ENCODE measurements around the gene SPTB. TPM values are rescaled to one million over a fixed set of nuclear protein-coding genes. Genes with fewer than 3 reads are reported as not detected.

SPTB gene
- total RNA-seq, 1 experiment from 2014 or later = 2.3 TPM

GRCh38 chr14:64841121-64841651 is 38.5 kb downstream of the SPTB start:
- no peak overlapping the region for H3K4me3 ChIP-seq (ENCODE audit: low read length)
- H3K9me2 ChIP-seq (replicated peaks; ENCODE audit: low read length) = no peaks in the 10 kb centered on the region
- BruUV-seq (replicated peaks) = no TSS peak
- intact Hi-C loops (cut with micrococcal nuclease) = loop anchor here (1.0 kb wide), 1 partner anchor 35 kb away; no protein-coding TSS in a partner anchor
- H3K4me2 ChIP-seq (ENCODE audit: low read length) = no peak overlapping the region
- H3K79me2 ChIP-seq (ENCODE audit: low read length) = no peaks in the 10 kb centered on the region
- H3K27ac ChIP-seq (ENCODE audit: low read length) = no peak overlapping the region
- no peaks in the 10 kb centered on the region for H3K9me3 ChIP-seq (ENCODE audit: low read length)
- H2AFZ ChIP-seq (ENCODE audit: low read length) = no peak overlapping the region
- no peaks in the 10 kb centered on the region for H4K20me1 ChIP-seq (ENCODE audit: low read length)
- ChIA-PET CTCF (interaction anchor here (0.6 to 1.4 kb wide), 12 partner anchors 12 to 484 kb away, joined by 3 to 11 read pairs (median 3); no protein-coding TSS in a partner anchor), POLR2A (ENCODE audit: unreplicated experiment) (no interaction called here)
- H3K36me3 ChIP-seq (ENCODE audit: low read depth, low read length) = no peaks in the 10 kb centered on the region
- H3K27me3 ChIP-seq (ENCODE audit: low read length) = peaks cover 31% of the 10 kb centered on the region
- peak; percentile 88 for DNase-seq
- peak; percentile 95 for ATAC-seq
- no peak overlapping the region for H3K9ac ChIP-seq (ENCODE audit: low read length)
- TF ChIP-seq EZH2phosphoT487 (IDR thresholded peaks at IDR 0.05; ENCODE audit: borderline replicate concordance, low read length) = no peak
- TF ChIP-seq EZH2 (IDR thresholded peaks at IDR 0.05; ENCODE audit: low read length, unreplicated experiment) = no peak
- TF ChIP-seq CTCF (conservative IDR thresholded peaks at IDR 0.05; ENCODE audit: low read depth, low read length) = peak; percentile 86
- peaks cover 25% of the 10 kb centered on the region for H3K4me1 ChIP-seq (ENCODE audit: insufficient read depth, low read length)
- H3F3A ChIP-seq (ENCODE audit: low read length, unreplicated experiment) = no peaks in the 10 kb centered on the region

- no peaks in the 10 kb centered on the region for H4K20me1 ChIP-seq (ENCODE audit: low read length)
- peaks cover 25% of the 10 kb centered on the region for H3K4me1 ChIP-seq (ENCODE audit: insufficient read depth, low read length)
- peak overlapping the region; percentile 13; the same call in 1 of the 2 replicates for H2AFZ ChIP-seq (ENCODE audit: low read length)
- no peak for TF ChIP-seq EZH2phosphoT487 (IDR thresholded peaks at IDR 0.05; ENCODE audit: borderline replicate concordance, low read length)
- no peak for TF ChIP-seq EZH2 (IDR thresholded peaks at IDR 0.05; ENCODE audit: low read length, unreplicated experiment)
- TF ChIP-seq CTCF (conservative IDR thresholded peaks at IDR 0.05; ENCODE audit: low read depth, low read length) = no peak
- H3K79me2 ChIP-seq (ENCODE audit: low read length) = no peaks in the 10 kb centered on the region
- CTCF ChIA-PET = no interaction called here
- H3K9me3 ChIP-seq (ENCODE audit: low read length) = no peaks in the 10 kb centered on the region
- intact Hi-C loops (cut with micrococcal nuclease) = loop anchor here (1.0 kb wide), 1 partner anchor 20 kb away; no protein-coding TSS in a partner anchor
- POLR2A ChIA-PET (ENCODE audit: unreplicated experiment) = interaction anchor here (0.7 kb wide), 1 partner anchor 11 kb away, joined by 4 read pairs; no protein-coding TSS in a partner anchor
- H3K9ac ChIP-seq (ENCODE audit: low read length) = no peak overlapping the region
- H3K9me2 ChIP-seq (replicated peaks; ENCODE audit: low read length) = no peaks in the 10 kb centered on the region
- no TSS peak for BruUV-seq (replicated peaks)
- DNase-seq (peak; percentile 92), ATAC-seq (peak; percentile 74)
- H3K27me3 ChIP-seq (ENCODE audit: low read length) = peaks cover 6% of the 10 kb centered on the region
- no peaks in the 10 kb centered on the region for H3K36me3 ChIP-seq (ENCODE audit: low read depth, low read length)
- H3K4me3 ChIP-seq (ENCODE audit: low read length) = no peak overlapping the region
- H3K27ac ChIP-seq (ENCODE audit: low read length) = peak overlapping the region; percentile 29
- peak overlapping the region; percentile 42 for H3K4me2 ChIP-seq (ENCODE audit: low read length)
- H3F3A ChIP-seq (ENCODE audit: low read length, unreplicated experiment) = no peaks in the 10 kb centered on the region
Measured at GRCh38 chr14:64838656-64839055, 41.1 kb downstream of the SPTB start.

GRCh38 chr14:64835431-64835830 is 44.3 kb downstream of the SPTB start:
- ChIA-PET CTCF (no interaction called here), POLR2A (ENCODE audit: unreplicated experiment) (no interaction called here)
- TF ChIP-seq EZH2phosphoT487 (IDR thresholded peaks at IDR 0.05; ENCODE audit: borderline replicate concordance, low read length) (no peak), CTCF (conservative IDR thresholded peaks at IDR 0.05; ENCODE audit: low read depth, low read length) (no peak), EZH2 (IDR thresholded peaks at IDR 0.05; ENCODE audit: low read length, unreplicated experiment) (no peak)
- no peaks in the 10 kb centered on the region for H3K9me3 ChIP-seq (ENCODE audit: low read length)
- H4K20me1 ChIP-seq (ENCODE audit: low read length) = no peaks in the 10 kb centered on the region
- H3K27ac ChIP-seq (ENCODE audit: low read length) = no peak overlapping the region
- ATAC-seq (no peak), DNase-seq (no peak)
- H3K9me2 ChIP-seq (replicated peaks; ENCODE audit: low read length) = no peaks in the 10 kb centered on the region
- no peak overlapping the region for H3K9ac ChIP-seq (ENCODE audit: low read length)
- no peaks in the 10 kb centered on the region for H3F3A ChIP-seq (ENCODE audit: low read length, unreplicated experiment)
- intact Hi-C loops (cut with micrococcal nuclease) = no loop called here
- no peaks in the 10 kb centered on the region for H3K79me2 ChIP-seq (ENCODE audit: low read length)
- H2AFZ ChIP-seq (ENCODE audit: low read length) = no peak overlapping the region
- H3K4me2 ChIP-seq (ENCODE audit: low read length) = no peak overlapping the region
- no peaks in the 10 kb centered on the region for H3K36me3 ChIP-seq (ENCODE audit: low read depth, low read length)
- no peak overlapping the region for H3K4me3 ChIP-seq (ENCODE audit: low read length)
- H3K4me1 ChIP-seq (ENCODE audit: insufficient read depth, low read length) = peaks cover 14% of the 10 kb centered on the region
- BruUV-seq (replicated peaks) = no TSS peak
- no peaks in the 10 kb centered on the region for H3K27me3 ChIP-seq (ENCODE audit: low read length)

All from PC-3 (cell line).